Duodenal mucosa (tissue), 2 donors: ENCODE data around the gene FARP1.

Source experiments
- H3K27ac ChIP-seq: one replicate; pipeline ENCODE4 v1.7.0; 2013; ENCODE audit warnings: low read depth, low read length
- H3K27me3 ChIP-seq, 2 donors: one replicate each; pipeline ENCODE4 v1.7.0; 2013; ENCODE audit warnings: low read length in 2 of 2, control low read depth in 1 of 2; ENCODE audit not compliant: insufficient read depth in 2 of 2, control insufficient read depth in 1 of 2
- H3K36me3 ChIP-seq, 2 donors: one replicate each; pipeline ENCODE4 v1.7.0; 2013; ENCODE audit warnings: low read length in 2 of 2, control low read depth in 1 of 2; ENCODE audit not compliant: insufficient read depth in 2 of 2, control insufficient read depth in 1 of 2
- H3K4me1 ChIP-seq, 2 donors: one replicate each; pipeline ENCODE4 v1.7.0; 2013; ENCODE audit warnings: low read length in 2 of 2, control low read depth in 1 of 2; ENCODE audit not compliant: insufficient read depth in 2 of 2, control insufficient read depth in 1 of 2
- H3K4me3 ChIP-seq, 2 donors: one replicate each; pipeline ENCODE4 v1.7.0; 2013; ENCODE audit warnings: low read length in 2 of 2, low read depth in 1 of 2
- H3K9ac ChIP-seq, 2 donors: one replicate each; pipeline ENCODE4 v1.7.0; 2013; ENCODE audit warnings: low read length in 2 of 2, low read depth in 1 of 2
- H3K9me3 ChIP-seq, 2 donors: one replicate each; pipeline ENCODE4 v1.7.0; 2013; ENCODE audit warnings: low read length in 2 of 2, control low read depth in 1 of 2; ENCODE audit not compliant: control insufficient read depth in 1 of 2

Gene FARP1

GRCh38 chr13:98441056-98441676 lies 298.3 kb downstream of the FARP1 start:
- Histone ChIP-seq H3K4me3 (no peak overlapping the region), H3K9me3 (no peaks in the 10 kb centered on the region), H3K4me1 (peaks cover 7 to 9% of the 10 kb centered on the region in 2 donors), H3K27ac (no peak overlapping the region), H3K36me3 (no peaks in the 10 kb centered on the region), H3K27me3 (no peaks in the 10 kb centered on the region), H3K9ac (no peak overlapping the region)

- no peak overlapping the region for H3K4me3 ChIP-seq
- no peaks in the 10 kb centered on the region for H3K27me3 ChIP-seq
- no peaks in the 10 kb centered on the region for H3K9me3 ChIP-seq
- peaks cover 0 to 13% of the 10 kb centered on the region in 2 donors for H3K36me3 ChIP-seq
- H3K9ac ChIP-seq: no peak overlapping the region
- H3K4me1 ChIP-seq: peaks cover 7 to 9% of the 10 kb centered on the region in 2 donors
- H3K27ac ChIP-seq: no peak overlapping the region
These were observed 299.7 kb downstream of the FARP1 start for GRCh38 chr13:98442391-98443230.

- Histone ChIP-seq H3K27me3 (no peaks in the 10 kb centered on the region), H3K9ac (no peak overlapping the region), H3K4me3 (no peak overlapping the region), H3K27ac (no peak overlapping the region), H3K9me3 (no peaks in the 10 kb centered on the region), H3K4me1 (peaks cover 7 to 9% of the 10 kb centered on the region in 2 donors), H3K36me3 (peaks cover under 1 to 17% of the 10 kb centered on the region in 2 donors)
These were observed 300.4 kb downstream of the FARP1 start for GRCh38 chr13:98443329-98443728.

GRCh38 chr13:98443800-98444325 lies 301.0 kb downstream of the FARP1 start:
- H3K36me3 ChIP-seq: peaks cover 4 to 19% of the 10 kb centered on the region in 2 donors
- H3K27me3 ChIP-seq: no peaks in the 10 kb centered on the region
- H3K4me3 ChIP-seq: no peak overlapping the region
- peaks cover 7 to 9% of the 10 kb centered on the region in 2 donors for H3K4me1 ChIP-seq
- no peak overlapping the region for H3K9ac ChIP-seq
- no peaks in the 10 kb centered on the region for H3K9me3 ChIP-seq
- H3K27ac ChIP-seq: no peak overlapping the region

- H3K9ac ChIP-seq: no peak overlapping the region
- H3K27me3 ChIP-seq: no peaks in the 10 kb centered on the region
- H3K36me3 ChIP-seq: peaks cover 10 to 24% of the 10 kb centered on the region in 2 donors
- no peaks in the 10 kb centered on the region for H3K9me3 ChIP-seq
- no peak overlapping the region for H3K4me3 ChIP-seq
- H3K4me1 ChIP-seq: peaks cover 7 to 9% of the 10 kb centered on the region in 2 donors
- H3K27ac ChIP-seq: no peak overlapping the region
These were observed 301.5 kb downstream of the FARP1 start for GRCh38 chr13:98444381-98444780.

GRCh38 chr13:98445340-98446233 lies 302.7 kb downstream of the FARP1 start:
- Histone ChIP-seq H3K36me3 (peaks cover 10 to 37% of the 10 kb centered on the region in 2 donors), H3K9ac (peak overlapping the region in 1 of 2 donors; percentile 25), H3K27ac (no peak overlapping the region), H3K4me1 (peaks cover 7 to 9% of the 10 kb centered on the region in 2 donors), H3K9me3 (no peaks in the 10 kb centered on the region), H3K4me3 (peak overlapping the region in 1 of 2 donors; percentile 16), H3K27me3 (no peaks in the 10 kb centered on the region)

GRCh38 chr13:98446234-98446621 lies 303.3 kb downstream of the FARP1 start:
- Histone ChIP-seq H3K4me1 (peaks cover 7 to 9% of the 10 kb centered on the region in 2 donors), H3K27ac (no peak overlapping the region), H3K36me3 (peaks cover 10 to 42% of the 10 kb centered on the region in 2 donors), H3K9ac (no peak overlapping the region), H3K4me3 (no peak overlapping the region), H3K9me3 (no peaks in the 10 kb centered on the region), H3K27me3 (no peaks in the 10 kb centered on the region)

GRCh38 chr13:98447130-98447529 lies 304.2 kb downstream of the FARP1 start:
- no peak overlapping the region for H3K4me3 ChIP-seq
- H3K27me3 ChIP-seq: no peaks in the 10 kb centered on the region
- H3K9me3 ChIP-seq: no peaks in the 10 kb centered on the region
- no peak overlapping the region for H3K27ac ChIP-seq
- H3K4me1 ChIP-seq: peaks cover 7 to 9% of the 10 kb centered on the region in 2 donors
- peaks cover 14 to 50% of the 10 kb centered on the region in 2 donors for H3K36me3 ChIP-seq
- H3K9ac ChIP-seq: no peak overlapping the region

GRCh38 chr13:98447881-98448641 lies 305.2 kb downstream of the FARP1 start:
- H3K9me3 ChIP-seq: no peaks in the 10 kb centered on the region
- peaks cover 16 to 59% of the 10 kb centered on the region in 2 donors for H3K36me3 ChIP-seq
- H3K27ac ChIP-seq: no peak overlapping the region
- no peak overlapping the region for H3K9ac ChIP-seq
- peaks cover 7 to 9% of the 10 kb centered on the region in 2 donors for H3K4me1 ChIP-seq
- H3K4me3 ChIP-seq: no peak overlapping the region
- H3K27me3 ChIP-seq: no peaks in the 10 kb centered on the region
